Stomach smooth muscle (tissue), 2 donors: ENCODE measurements around the gene SRD5A1.
"Not testable (repeated sequence)": the region's sequence is repeated elsewhere in the genome, so short reads cannot be mapped to it uniquely, and the experiment has no call there.

Experiments
- H3K27ac ChIP-seq: one replicate; pipeline ENCODE4 v1.7.0; 2013; ENCODE audit warnings: mild to moderate bottlenecking, low read length, inconsistent platforms
- H3K27me3 ChIP-seq, 2 donors: one replicate each; pipeline ENCODE4 v1.7.0; 2013; ENCODE audit warnings: low read length in 2 of 2; ENCODE audit not compliant: insufficient read depth in 2 of 2, control insufficient read depth in 1 of 2
- H3K36me3 ChIP-seq, 2 donors: one replicate each; pipeline ENCODE4 v1.7.0; 2013; ENCODE audit warnings: low read length in 2 of 2; ENCODE audit not compliant: control insufficient read depth in 2 of 2, insufficient read depth in 2 of 2
- H3K4me1 ChIP-seq: one replicate; pipeline ENCODE4 v1.7.0; 2013; ENCODE audit warnings: low read length; ENCODE audit not compliant: control insufficient read depth, insufficient read depth
- H3K4me3 ChIP-seq, 2 donors: one replicate each; pipeline ENCODE4 v1.7.0; 2013; ENCODE audit warnings: low read length in 2 of 2
- H3K9ac ChIP-seq, 2 donors: one replicate each; pipeline ENCODE4 v1.7.0; 2013; ENCODE audit warnings: low read length in 2 of 2, mild to moderate bottlenecking in 1 of 2
- H3K9me3 ChIP-seq, 2 donors: one replicate each; pipeline ENCODE4 v1.7.0; 2013; ENCODE audit warnings: low read length in 2 of 2; ENCODE audit not compliant: control insufficient read depth in 2 of 2
- donor health status: healthy.
- donor health status: Pancreatic carcinoma.

SRD5A1 gene

DNA sequence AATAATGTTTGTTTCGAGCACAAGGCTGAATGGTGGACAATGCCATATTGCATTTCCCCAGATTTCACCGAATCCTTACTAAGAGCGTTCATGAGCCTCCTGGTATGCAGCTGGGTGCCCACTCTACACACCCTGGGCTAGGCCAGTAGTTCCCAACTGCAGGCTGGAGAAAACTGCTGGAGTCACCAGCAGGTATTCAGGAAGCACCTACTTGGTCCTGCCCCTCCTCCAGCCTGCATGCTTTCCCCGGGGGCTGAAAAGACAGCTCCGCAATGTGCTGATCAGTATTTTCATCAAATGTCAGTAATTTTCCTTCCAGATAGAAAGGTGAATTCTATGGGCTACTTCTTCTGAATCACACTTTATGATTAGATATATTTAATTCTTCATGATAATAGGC is 34.4 kb downstream of the SRD5A1 start:
- no peaks in the 10 kb centered on the region for H3K4me1 ChIP-seq
- no peak overlapping the region for H3K4me3 ChIP-seq
- no peaks in the 10 kb centered on the region for H3K27me3 ChIP-seq
- H3K27ac ChIP-seq, result no peak overlapping the region
- no peak overlapping the region for H3K9ac ChIP-seq
- no peaks in the 10 kb centered on the region for H3K9me3 ChIP-seq
- peaks cover 4 to 16% of the 10 kb centered on the region in 2 donors for H3K36me3 ChIP-seq

GRCh38 chr5:6668717-6669116 is 35.5 kb downstream of the SRD5A1 start:
- H3K9me3 ChIP-seq, H3K4me1 ChIP-seq, H3K9ac ChIP-seq, H3K27ac ChIP-seq, H3K4me3 ChIP-seq, H3K27me3 ChIP-seq: not testable (repeated sequence)
- H3K36me3 ChIP-seq, result peaks cover 4 to 14% of the 10 kb centered on the region in 2 donors

- Histone ChIP-seq H3K9ac (no peak overlapping the region), H3K4me3 (no peak overlapping the region), H3K27ac (no peak overlapping the region), H3K4me1 (no peaks in the 10 kb centered on the region), H3K9me3 (peaks cover 0 to 3% of the 10 kb centered on the region in 2 donors), H3K36me3 (peaks cover 4 to 8% of the 10 kb centered on the region in 2 donors), H3K27me3 (no peaks in the 10 kb centered on the region)
Observed at GRCh38 chr5:6673031-6673430, 39.8 kb downstream of the SRD5A1 start.

- Histone ChIP-seq H3K36me3 (peaks cover 4 to 8% of the 10 kb centered on the region in 2 donors), H3K27me3 (no peaks in the 10 kb centered on the region), H3K9me3 (peaks cover 0 to 3% of the 10 kb centered on the region in 2 donors), H3K9ac (no peak overlapping the region), H3K4me3 (no peak overlapping the region), H3K4me1 (no peaks in the 10 kb centered on the region), H3K27ac (no peak overlapping the region)
Observed at GRCh38 chr5:6673963-6674362, 40.7 kb downstream of the SRD5A1 start.

GRCh38 chr5:6674421-6674820 is 41.2 kb downstream of the SRD5A1 start:
- H3K36me3 ChIP-seq, result peaks cover 4 to 8% of the 10 kb centered on the region in 2 donors
- H3K9me3 ChIP-seq, result peaks cover 0 to 3% of the 10 kb centered on the region in 2 donors

GRCh38 chr5:6674886-6675285 is 41.6 kb downstream of the SRD5A1 start:
- no peak overlapping the region for H3K4me3 ChIP-seq
- no peaks in the 10 kb centered on the region for H3K4me1 ChIP-seq
- H3K9ac ChIP-seq, result no peak overlapping the region
- peaks cover 0 to 3% of the 10 kb centered on the region in 2 donors for H3K9me3 ChIP-seq
- peaks cover under 1 to 6% of the 10 kb centered on the region in 2 donors for H3K36me3 ChIP-seq
- no peaks in the 10 kb centered on the region for H3K27me3 ChIP-seq
- no peak overlapping the region for H3K27ac ChIP-seq

More at GRCh38 chr5:6674421-6674820, 41.2 kb downstream of the SRD5A1 start:
- Histone ChIP-seq H3K27me3 (no peaks in the 10 kb centered on the region), H3K4me3 (no peak overlapping the region), H3K4me1 (no peaks in the 10 kb centered on the region), H3K9ac (no peak overlapping the region), H3K27ac (no peak overlapping the region)

- H3K27ac ChIP-seq, result no peak overlapping the region
- no peaks in the 10 kb centered on the region for H3K4me1 ChIP-seq
- no peaks in the 10 kb centered on the region for H3K36me3 ChIP-seq
- no peak overlapping the region for H3K4me3 ChIP-seq
- no peak overlapping the region for H3K9ac ChIP-seq
- peaks cover 0 to 3% of the 10 kb centered on the region in 2 donors for H3K9me3 ChIP-seq
- H3K27me3 ChIP-seq, result no peaks in the 10 kb centered on the region
Observed at GRCh38 chr5:6675784-6676491, 42.7 kb downstream of the SRD5A1 start.

DNA sequence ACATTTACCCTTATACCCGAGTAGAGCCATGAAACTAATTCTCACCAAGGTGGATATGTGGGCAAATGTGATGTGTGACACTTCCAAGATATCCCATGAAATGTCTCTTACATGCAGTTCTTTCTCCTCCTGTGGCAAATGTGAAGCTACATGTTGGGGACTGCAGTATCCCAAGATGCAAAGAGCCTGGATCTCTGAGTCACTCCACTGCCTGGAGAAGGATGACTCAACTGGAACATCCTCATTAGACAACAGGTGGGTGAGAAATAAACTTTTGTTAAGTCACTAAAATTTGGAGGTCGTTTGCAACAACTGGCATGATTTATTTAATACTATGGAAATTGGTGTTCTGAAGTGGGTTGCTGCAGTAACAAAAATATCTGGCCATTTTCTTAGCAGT is 43.5 kb downstream of the SRD5A1 start:
- no peaks in the 10 kb centered on the region for H3K27me3 ChIP-seq
- no peaks in the 10 kb centered on the region for H3K36me3 ChIP-seq
- H3K4me1 ChIP-seq, result no peaks in the 10 kb centered on the region
- H3K9me3 ChIP-seq, result peaks cover 0 to 3% of the 10 kb centered on the region in 2 donors
- H3K27ac ChIP-seq, result no peak overlapping the region
- H3K4me3 ChIP-seq, result no peak overlapping the region
- no peak overlapping the region for H3K9ac ChIP-seq

- H3K4me3 ChIP-seq, result no peak overlapping the region
- H3K27me3 ChIP-seq, result no peaks in the 10 kb centered on the region
- H3K9ac ChIP-seq, result no peak overlapping the region
- H3K4me1 ChIP-seq, result no peaks in the 10 kb centered on the region
- no peaks in the 10 kb centered on the region for H3K9me3 ChIP-seq
- H3K36me3 ChIP-seq, result no peaks in the 10 kb centered on the region
- H3K27ac ChIP-seq, result no peak overlapping the region
Observed at GRCh38 chr5:6678385-6678784, 45.1 kb downstream of the SRD5A1 start.

DNA sequence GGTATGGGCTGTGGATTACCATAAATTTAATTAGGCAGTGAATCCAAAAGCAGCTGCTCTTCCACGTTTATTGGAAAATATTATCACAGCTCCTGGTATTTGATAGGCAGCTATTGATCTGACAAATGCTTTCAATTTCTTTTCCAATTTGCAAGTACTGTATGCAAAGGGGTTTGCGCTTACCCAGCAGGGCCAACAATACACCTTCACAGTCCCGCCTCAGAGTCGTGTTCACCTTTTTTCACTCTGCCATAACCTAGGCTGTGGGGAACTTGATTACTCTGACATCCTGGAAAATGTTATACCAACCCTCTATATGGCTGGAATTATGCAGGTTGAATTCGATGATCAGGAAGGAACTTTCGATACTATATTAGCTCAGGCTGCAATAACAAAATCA is 47.7 kb downstream of the SRD5A1 start:
- H3K27ac ChIP-seq, result no peak overlapping the region
- H3K4me3 ChIP-seq, result no peak overlapping the region
- peaks cover 0 to 5% of the 10 kb centered on the region in 2 donors for H3K27me3 ChIP-seq
- no peaks in the 10 kb centered on the region for H3K36me3 ChIP-seq
- H3K4me1 ChIP-seq, result no peaks in the 10 kb centered on the region
- no peak overlapping the region for H3K9ac ChIP-seq
- H3K9me3 ChIP-seq, result no peaks in the 10 kb centered on the region

DNA sequence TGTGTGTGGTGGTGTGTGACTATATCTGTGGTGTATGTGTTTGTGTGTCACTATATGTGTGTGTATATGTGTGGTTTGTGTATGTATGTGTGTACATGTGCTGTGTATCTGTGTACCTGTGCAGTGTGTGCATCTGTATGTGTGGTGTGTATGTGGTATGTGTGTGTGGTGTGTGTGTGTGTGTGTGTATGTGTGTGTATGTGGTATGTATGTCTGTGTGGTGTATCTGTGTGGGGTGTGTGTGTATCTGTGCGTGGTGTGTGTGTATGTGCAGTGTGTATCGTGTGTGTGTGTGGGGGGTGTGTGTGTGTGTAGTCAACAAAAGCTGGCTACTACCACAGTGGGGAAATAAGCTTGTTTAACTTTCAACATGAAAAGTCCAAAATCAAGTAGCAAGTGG is 48.4 kb downstream of the SRD5A1 start:
- Histone ChIP-seq H3K9ac (no peak overlapping the region), H3K27me3 (peaks cover 0 to 5% of the 10 kb centered on the region in 2 donors), H3K4me3 (no peak overlapping the region), H3K9me3 (no peaks in the 10 kb centered on the region), H3K27ac (no peak overlapping the region), H3K4me1 (no peaks in the 10 kb centered on the region), H3K36me3 (no peaks in the 10 kb centered on the region)
